Endothelial cell of umbilical vein (primary cell): ENCODE results near the gene DIS3. TPM values are rescaled to one million over a fixed set of nuclear protein-coding genes. Genes with fewer than 3 reads are reported as not detected.

ENCODE experiments used
- BruUV-seq: library from RNA; stranded (reverse); fragments of 400-500 nt; replicated peaks from 2 replicates; lab custom pipeline; 2021; lab: Mats Ljungman, UMichigan
- CTCF ChIA-PET: fragments of 300-600, 350-600 bp; sonication (Branson Sonifier 250); formaldehyde crosslinking; loops from one replicate; lab custom pipeline; 2021; ENCODE audit warnings: antibody characterized with exemption, inconsistent platforms; lab: Charles Lee
- POLR2A ChIA-PET: fragments of 300-600, 350-600 bp; sonication (Branson Sonifier 250); formaldehyde crosslinking; loops from one replicate; lab custom pipeline; 2021; ENCODE audit warnings: antibody characterized with exemption, inconsistent platforms; lab: Charles Lee
- DNase-seq: peaks from one replicate; pipeline ENCODE4 v3.0.0-alpha.2; 2011; ENCODE audit warnings: low read depth, low spot score
- FAIRE-seq: peaks from 2 replicates; lab custom pipeline; 2011; peaks lifted over from hg19 to GRCh38; lab: Jason Lieb, UNC
- H2AFZ ChIP-seq: 2 replicates; pipeline ENCODE4 v1.6.0; 2012; ENCODE audit warnings: low read depth, low read length, control low read depth, inconsistent platforms
- H3K27ac ChIP-seq: 2 replicates; pipeline ENCODE4 v1.5.1; 2011; ENCODE audit warnings: low read depth, mild to moderate bottlenecking, control low read depth, low read length, moderate library complexity; ENCODE audit not compliant: insufficient read depth
- H3K27me3 ChIP-seq, 2 experiments: 2 replicates each; pipeline versions ENCODE4 v1.6.0 to v1.6.1; 2011; ENCODE audit warnings: low read length in 2 of 2, mixed read lengths in 1 of 2; ENCODE audit not compliant: control insufficient read depth in 2 of 2, insufficient read depth in 2 of 2
- H3K36me3 ChIP-seq, 2 experiments: 2 replicates in 1 of 2; 3 replicates in 1 of 2; pipeline ENCODE4 v1.5.1; 2011; ENCODE audit warnings: low read length in 2 of 2, mild to moderate bottlenecking in 1 of 2, moderate library complexity in 1 of 2; ENCODE audit not compliant: control insufficient read depth in 2 of 2, insufficient read depth in 2 of 2; ENCODE audit errors: extremely low read depth in 1 of 2
- H3K4me1 ChIP-seq: 3 replicates; pipeline ENCODE4 v1.5.1; 2011; ENCODE audit warnings: mild to moderate bottlenecking, low read length; ENCODE audit not compliant: control insufficient read depth, insufficient read depth; ENCODE audit errors: extremely low read depth
- H3K4me2 ChIP-seq: 2 replicates; pipeline ENCODE4 v1.6.1; 2011; ENCODE audit warnings: low read length, control low read depth, mixed read lengths; ENCODE audit not compliant: insufficient read depth
- H3K4me3 ChIP-seq, 3 experiments: fragments of 200-600 bp in 1 of 3; sonication (generic), shearing (Covaris generic) in 1 of 3; replicated peaks in 1 of 3; 2 replicates each; pipeline ENCODE4 v1.5.1; 2011 to 2016; ENCODE audit warnings: control low read depth in 3 of 3, low read length in 3 of 3, mild to moderate bottlenecking in 2 of 3, inconsistent platforms in 1 of 3, low read depth in 1 of 3, moderate library complexity in 1 of 3; ENCODE audit not compliant: insufficient read depth in 1 of 3
- H3K79me2 ChIP-seq: 2 replicates; pipeline ENCODE4 v1.6.0; 2012; ENCODE audit warnings: low read length, inconsistent platforms; ENCODE audit not compliant: control insufficient read depth, insufficient read depth
- H3K9ac ChIP-seq: replicated peaks from 2 replicates; pipeline ENCODE3; 2011; ENCODE audit warnings: low read length, control low read depth; ENCODE audit not compliant: insufficient read depth; ENCODE audit errors: extremely low read depth
- H3K9me1 ChIP-seq: replicated peaks from 3 replicates; pipeline ENCODE4 v1.6.0; 2011; ENCODE audit warnings: mild to moderate bottlenecking, low read length; ENCODE audit not compliant: control insufficient read depth, insufficient read depth; ENCODE audit errors: extremely low read depth
- H3K9me3 ChIP-seq: replicated peaks from 2 replicates; pipeline ENCODE4 v1.5.1; 2012; ENCODE audit warnings: low read length, inconsistent platforms; ENCODE audit not compliant: control insufficient read depth, insufficient read depth
- H4K20me1 ChIP-seq: replicated peaks from 2 replicates; pipeline ENCODE3; 2011; ENCODE audit warnings: mild to moderate bottlenecking, low read length; ENCODE audit not compliant: control insufficient read depth, insufficient read depth; ENCODE audit errors: extremely low read depth
- CTCF ChIP-seq, 2 donors: IDR thresholded peaks; 1 replicate in 1 of 2; 2 replicates in 1 of 2; pipeline ENCODE4 v1.5.1; 2011; ENCODE audit warnings: low read length in 2 of 2, mild to moderate bottlenecking in 2 of 2, moderate library complexity in 2 of 2, control low read depth in 1 of 2, inconsistent platforms in 1 of 2, low read depth in 1 of 2; ENCODE audit not compliant: insufficient read depth in 1 of 2; ENCODE audit errors: extremely low read depth in 1 of 2
- GATA2 ChIP-seq: IDR thresholded peaks from 2 replicates; pipeline ENCODE4 v1.7.0; 2011; ENCODE audit warnings: low read depth, mild to moderate bottlenecking, moderate library complexity, mixed read lengths, low read length; ENCODE audit not compliant: insufficient read length, insufficient read depth
- JUN ChIP-seq: IDR thresholded peaks from 2 replicates; pipeline ENCODE4 v1.6.1; 2011; ENCODE audit warnings: borderline replicate concordance, low read depth; ENCODE audit not compliant: insufficient read length, insufficient read depth
- MAX ChIP-seq: IDR thresholded peaks from 2 replicates; pipeline ENCODE4 v1.6.1; 2011; ENCODE audit not compliant: insufficient read depth, insufficient read length
- MYC ChIP-seq: IDR thresholded peaks from one replicate; pipeline ENCODE4 v1.6.1; 2011; ENCODE audit warnings: mild to moderate bottlenecking, low read depth, low read length
- POLR2A ChIP-seq: IDR thresholded peaks from 2 replicates; pipeline ENCODE4 v1.6.1; 2012; ENCODE audit warnings: low read depth, mild to moderate bottlenecking, control low read depth, low read length
- POLR2AphosphoS5 ChIP-seq: IDR thresholded peaks from 2 replicates; pipeline ENCODE4 v1.6.1; 2012; ENCODE audit warnings: low read depth, mild to moderate bottlenecking, control low read depth, low read length, moderate library complexity; ENCODE audit not compliant: insufficient read depth
- dilution Hi-C: fragments of 300-500 bp; cut with MboI; formaldehyde crosslinking; loops from one replicate; pipeline ENCODE4 v1.15.0; 2019; ENCODE audit warnings: low sequenced_read_pairs; ENCODE audit not compliant: extremely low pct_ligation_motif_present
- intact Hi-C: fragments of 100-400 bp; cut with micrococcal nuclease; formaldehyde crosslinking; loops from one replicate; pipeline ENCODE4 v1.10.0; 2022
- polyA plus RNA-seq, 4 experiments: library from polyadenylated mRNA; depleted of rRNA in 3 of 4; stranded (reverse) in 3 of 4; unstranded in 1 of 4; fragments of >200 nt; gene quantifications; 2 replicates each; pipeline versions ENCODE4 v1.2.1 to v1.2.3, GENCODE V29; 2011 to 2012; ENCODE audit warnings: missing spikeins in 1 of 4
- total RNA-seq: library from RNA; stranded (reverse); gene quantifications from 2 replicates; pipeline ENCODE4 v1.2.3, GENCODE V29; 2021

The DIS3 gene
- total and polyA plus RNA-seq, 2 donors (not counting 3 experiments of a cell fraction or from before 2014, with no cell fraction given) = 12.4 to 31.4 TPM

- intact Hi-C loops (no loop called here), dilution Hi-C loops (no loop called here)
- FAIRE-seq (no peak), DNase-seq (no peak)
- Histone ChIP-seq H3K4me2 (no peak overlapping the region), H2AFZ (no peak overlapping the region), H3K27me3 (no peaks in the 10 kb centered on the region), H3K79me2 (peaks cover 4% of the 10 kb centered on the region), H3K9ac (no peak overlapping the region), H4K20me1 (no peaks in the 10 kb centered on the region), H3K36me3 (peaks cover 4 to 23% of the 10 kb centered on the region in 2 experiments), H3K9me3 (no peaks in the 10 kb centered on the region), H3K27ac (no peak overlapping the region), H3K9me1 (no peaks in the 10 kb centered on the region), H3K4me1 (no peaks in the 10 kb centered on the region), H3K4me3 (no peak overlapping the region)
- no peak for TF ChIP-seq GATA2
- no peak for TF ChIP-seq CTCF (IDR thresholded peaks at IDR 0.05; ENCODE audit: extremely low read depth in 1 of 2, insufficient read depth in 1 of 2, low read depth in 1 of 2, low read length in 2 of 2)
- no peak for TF ChIP-seq POLR2A
- TF ChIP-seq MAX = no peak
- TF ChIP-seq MYC = no peak
- TF ChIP-seq POLR2AphosphoS5 = no peak
- no peak for TF ChIP-seq JUN
- CTCF ChIA-PET = no interaction called here
- no TSS peak for BruUV-seq
- POLR2A ChIA-PET = no interaction called here
Observed at GRCh38 chr13:72751220-72751619, 30.5 kb downstream of the DIS3 start.
